HG02610 (cell line): Measurements from ENCODE around the gene ANKRD31.
"Not testable (repeated sequence)": the region's sequence is repeated elsewhere in the genome, so short reads cannot be mapped to it uniquely, and the experiment has no call there.

Experiments used
- ATAC-seq: cut with Tn5 transposase; IDR thresholded peaks from one replicate; pipeline ENCODE4 v1.9.1; 2021; ENCODE audit warnings: mild to moderate bottlenecking, moderate library complexity; ENCODE audit not compliant: unreplicated experiment

The ANKRD31 gene

GRCh38 chr5:75236322-75237316, at the start of gene ANKRD31:
Gene ANKRD31 (minus strand): TSS chr5:75236878. CDS start chr5:75236686, 192 bp downstream.
- ATAC-seq, result peak; percentile 98

- ATAC-seq, result no peak
Observed at GRCh38 chr5:75286211-75286773, 49.6 kb upstream of the ANKRD31 start.

GRCh38 chr5:75282581-75282980, 45.9 kb upstream of the ANKRD31 start:
- ATAC-seq, result no peak

GRCh38 chr5:75281716-75282465, 45.2 kb upstream of the ANKRD31 start:
- ATAC-seq, result no peak

GRCh38 chr5:75279321-75279720, 42.6 kb upstream of the ANKRD31 start:
- no peak for ATAC-seq

GRCh38 chr5:75277463-75277862, 40.8 kb upstream of the ANKRD31 start:
- ATAC-seq, result no peak

- no peak for ATAC-seq
Observed at GRCh38 chr5:75275756-75276155, 39.1 kb upstream of the ANKRD31 start.

- no peak for ATAC-seq
Observed at GRCh38 chr5:75275147-75275546, 38.5 kb upstream of the ANKRD31 start.

- no peak for ATAC-seq
Observed at GRCh38 chr5:75274486-75274885, 37.8 kb upstream of the ANKRD31 start.

- not testable (repeated sequence) for ATAC-seq
Observed at GRCh38 chr5:75270605-75271004, 33.9 kb upstream of the ANKRD31 start.

- no peak for ATAC-seq
Observed at GRCh38 chr5:75265731-75266130, 29.1 kb upstream of the ANKRD31 start.

GRCh38 chr5:75262271-75262670, 25.6 kb upstream of the ANKRD31 start:
- no peak for ATAC-seq

- no peak for ATAC-seq
Observed at GRCh38 chr5:75260708-75261107, 24.0 kb upstream of the ANKRD31 start.

GRCh38 chr5:75250452-75250851, 13.8 kb upstream of the ANKRD31 start:
- not testable (repeated sequence) for ATAC-seq

- no peak for ATAC-seq
Observed at GRCh38 chr5:75245023-75245422, 8.3 kb upstream of the ANKRD31 start.

GRCh38 chr5:75243510-75243909, 6.8 kb upstream of the ANKRD31 start:
- ATAC-seq, result no peak

- ATAC-seq, result no peak
Observed at GRCh38 chr5:75243100-75243499, 6.4 kb upstream of the ANKRD31 start.

GRCh38 chr5:75242067-75242466, 5.4 kb upstream of the ANKRD31 start:
- ATAC-seq, result no peak

GRCh38 chr5:75239681-75240080, 3.0 kb upstream of the ANKRD31 start:
- no peak for ATAC-seq

- no peak for ATAC-seq
Observed at GRCh38 chr5:75235711-75236110, 967 bp downstream of the ANKRD31 start.

- ATAC-seq, result no peak
Observed at GRCh38 chr5:75234251-75234650, 2.4 kb downstream of the ANKRD31 start.
